Kidney epithelial cell (primary cell): ENCODE measurements around the gene FLRT1. TPM values are rescaled to one million over a fixed set of nuclear protein-coding genes. Genes with fewer than 3 reads are reported as not detected.

ENCODE experiments used
- DNase-seq: peaks from one replicate; pipeline ENCODE4 v3.0.0-alpha.2; 2010; ENCODE audit warnings: low read depth
- H3K27me3 ChIP-seq: 2 replicates; pipeline ENCODE4 v1.6.0; 2011; ENCODE audit warnings: low read length; ENCODE audit not compliant: control insufficient read depth, insufficient read depth
- H3K36me3 ChIP-seq: 2 replicates; pipeline ENCODE4 v1.5.1; 2011; ENCODE audit warnings: low read length; ENCODE audit not compliant: control insufficient read depth, insufficient read depth
- H3K4me3 ChIP-seq: 2 replicates; pipeline ENCODE4 v1.5.1; 2011; ENCODE audit warnings: low read depth, mild to moderate bottlenecking, control low read depth, low read length
- CTCF ChIP-seq: IDR thresholded peaks from 2 replicates; pipeline ENCODE4 v1.5.1; 2011; ENCODE audit warnings: mild to moderate bottlenecking, moderate library complexity, low read length, control low read depth, inconsistent platforms; ENCODE audit not compliant: insufficient read depth, poor library complexity, severe bottlenecking
- total RNA-seq: library from RNA; depleted of rRNA; stranded (reverse); fragments of >200 nt; gene quantifications from 2 replicates; pipeline ENCODE4 v1.2.3, GENCODE V29; 2015

FLRT1 gene
- total RNA-seq, 1 donor from 2014 or later = 0.13 TPM

- Histone ChIP-seq H3K36me3 (no peaks in the 10 kb centered on the region), H3K27me3 (peaks cover 44% of the 10 kb centered on the region), H3K4me3 (no peak overlapping the region)
- DNase-seq = no peak
- TF ChIP-seq CTCF = no peak
These were observed 10.5 kb upstream of the FLRT1 start for GRCh38 chr11:64025205-64025604.

GRCh38 chr11:64026575-64027205 lies 9.0 kb upstream of the FLRT1 start:
- Histone ChIP-seq H3K4me3 (no peak overlapping the region), H3K27me3 (peaks cover 36% of the 10 kb centered on the region), H3K36me3 (no peaks in the 10 kb centered on the region)
- no peak for DNase-seq
- no peak for TF ChIP-seq CTCF

GRCh38 chr11:64027651-64028397 lies 7.9 kb upstream of the FLRT1 start:
- peaks cover 36% of the 10 kb centered on the region for H3K27me3 ChIP-seq
- no peaks in the 10 kb centered on the region for H3K36me3 ChIP-seq
- no peak overlapping the region for H3K4me3 ChIP-seq
- no peak for TF ChIP-seq CTCF
- no peak for DNase-seq

- no peak for DNase-seq
- Histone ChIP-seq H3K4me3 (no peak overlapping the region), H3K27me3 (peaks cover 42% of the 10 kb centered on the region), H3K36me3 (no peaks in the 10 kb centered on the region)
- TF ChIP-seq CTCF = no peak
These were observed 7.2 kb upstream of the FLRT1 start for GRCh38 chr11:64028398-64029115.

- DNase-seq = no peak
- peaks cover 52% of the 10 kb centered on the region for H3K27me3 ChIP-seq
- TF ChIP-seq CTCF = no peak
- no peaks in the 10 kb centered on the region for H3K36me3 ChIP-seq
- no peak overlapping the region for H3K4me3 ChIP-seq
These were observed 6.0 kb upstream of the FLRT1 start for GRCh38 chr11:64029773-64030172.
